DMS79 (cell line): ENCODE data around the gene ASTN1.

Source experiments
- DNase-seq: peaks from one replicate; lab custom pipeline; 2025; lab: John Stamatoyannopoulos, UW

ASTN1 gene

GRCh38 chr1:176878750-176879536 lies 285.6 kb downstream of the ASTN1 start:
- DNase-seq, result no peak

- no peak for DNase-seq
Measured at GRCh38 chr1:176877557-176877956, 287.0 kb downstream of the ASTN1 start.

- DNase-seq, result no peak
Measured at GRCh38 chr1:176876966-176877515, 287.5 kb downstream of the ASTN1 start.

GRCh38 chr1:176869577-176869976 lies 294.9 kb downstream of the ASTN1 start:
- no peak for DNase-seq

- no peak for DNase-seq
Measured at GRCh38 chr1:176866011-176866714, 298.3 kb downstream of the ASTN1 start.

- DNase-seq, result no peak
Measured at GRCh38 chr1:176864211-176864610, 300.3 kb downstream of the ASTN1 start.

- DNase-seq, result no peak
Measured at GRCh38 chr1:176863613-176864012, 300.9 kb downstream of the ASTN1 start.

GRCh38 chr1:176858433-176858916 lies 306.0 kb downstream of the ASTN1 start:
- no peak for DNase-seq

GRCh38 chr1:176857632-176858031 lies 306.9 kb downstream of the ASTN1 start:
- DNase-seq, result no peak

GRCh38 chr1:176854758-176855745 lies 309.5 kb downstream of the ASTN1 start:
- DNase-seq, result no peak

- no peak for DNase-seq
Measured at GRCh38 chr1:176854121-176854520, 310.4 kb downstream of the ASTN1 start.

GRCh38 chr1:176853503-176853902 lies 311.0 kb downstream of the ASTN1 start:
- DNase-seq, result no peak

- DNase-seq, result no peak
Measured at GRCh38 chr1:176852124-176852523, 312.4 kb downstream of the ASTN1 start.

GRCh38 chr1:176850871-176851270 lies 313.6 kb downstream of the ASTN1 start:
- no peak for DNase-seq

- no peak for DNase-seq
Measured at GRCh38 chr1:176849281-176849680, 315.2 kb downstream of the ASTN1 start.

- no peak for DNase-seq
Measured at GRCh38 chr1:176847052-176847451, 317.5 kb downstream of the ASTN1 start.

GRCh38 chr1:176843352-176844297 lies 320.9 kb downstream of the ASTN1 start:
- DNase-seq, result no peak

- DNase-seq, result no peak
Measured at GRCh38 chr1:176841238-176841637, 323.3 kb downstream of the ASTN1 start.

- DNase-seq, result no peak
Measured at GRCh38 chr1:176839216-176839615, 325.3 kb downstream of the ASTN1 start.

- DNase-seq, result no peak
Measured at GRCh38 chr1:176838276-176838995, 326.1 kb downstream of the ASTN1 start.
